Activated B cell treated with CpG ODN at 0.5 μM for 24 hours (primary cell): Measurements from ENCODE around the gene SRGAP1. TPM values are rescaled to one million over a fixed set of nuclear protein-coding genes. Genes with fewer than 3 reads are reported as not detected.

Experiments used
- ATAC-seq: fragments of 200-7000 bp; cut with Tn5 transposase; one replicate; pipeline ENCODE4 v1.10.0; 2021; ENCODE audit warnings: low read depth, mild to moderate bottlenecking, moderate library complexity
- CTCF ChIA-PET: fragments of 350-600 bp; sonication (Branson Sonifier 250); formaldehyde crosslinking; loops from one replicate; lab custom pipeline; 2021; ENCODE audit warnings: antibody characterized with exemption; lab: Charles Lee
- POLR2A ChIA-PET: fragments of 350-600 bp; sonication (Branson Sonifier 250); formaldehyde crosslinking; loops from one replicate; lab custom pipeline; 2021; ENCODE audit warnings: antibody characterized with exemption; lab: Charles Lee
- DNase-seq: peaks from one replicate; pipeline ENCODE4 v3.0.0; 2022
- H3K27ac Mint-ChIP-seq: one replicate; pipeline ENCODE4 v1.8.0; 2020; ENCODE audit warnings: mixed read lengths
- H3K27me3 Mint-ChIP-seq: one replicate; pipeline ENCODE4 v1.8.0; 2021; ENCODE audit warnings: mixed read lengths
- H3K36me3 Mint-ChIP-seq: one replicate; pipeline ENCODE4 v1.8.0; 2021; ENCODE audit warnings: low read depth, mixed read lengths
- H3K4me1 Mint-ChIP-seq: one replicate; pipeline ENCODE4 v1.8.0; 2021; ENCODE audit warnings: mixed read lengths
- H3K4me3 Mint-ChIP-seq: one replicate; pipeline ENCODE4 v1.8.0; 2020; ENCODE audit warnings: mild to moderate bottlenecking, mixed read lengths
- H3K9me3 Mint-ChIP-seq: one replicate; pipeline ENCODE4 v1.8.0; 2020; ENCODE audit warnings: mixed read lengths
- CTCF ChIP-seq: fragments of 200-600 bp; IDR thresholded peaks from one replicate; pipeline ENCODE4 v1.8.0; 2022; ENCODE audit warnings: antibody characterized with exemption, mild to moderate bottlenecking
- intact Hi-C: fragments of 100-400 bp; cut with micrococcal nuclease; formaldehyde crosslinking; loops from one replicate; pipeline ENCODE4 v1.15.1; 2024
- total RNA-seq: library from RNA; stranded (reverse); gene quantifications from 2 replicates; pipeline ENCODE4 v1.2.3, GENCODE V29; 2022

SRGAP1 gene
- total RNA-seq, 1 donor from 2014 or later: 1.1 TPM

GRCh38 chr12:63917864-63918799 is 73.6 kb downstream of the SRGAP1 start:
- intact Hi-C loops: no loop called here
- H3K4me3 Mint-ChIP-seq: no peak overlapping the region
- no peaks in the 10 kb centered on the region for H3K36me3 Mint-ChIP-seq
- POLR2A ChIA-PET: no interaction called here
- H3K27me3 Mint-ChIP-seq: no peaks in the 10 kb centered on the region
- no peak for ATAC-seq
- CTCF ChIA-PET: interaction anchor here (0.7 kb wide), 1 partner anchor 22 kb away, joined by 4 read pairs; no protein-coding TSS in a partner anchor
- no peaks in the 10 kb centered on the region for H3K4me1 Mint-ChIP-seq
- H3K27ac Mint-ChIP-seq: no peak overlapping the region
- DNase-seq: no peak
- TF ChIP-seq CTCF: no peak
- H3K9me3 Mint-ChIP-seq: no peaks in the 10 kb centered on the region

- ChIA-PET POLR2A (no interaction called here), CTCF (no interaction called here)
- Mint-ChIP-seq H3K27ac (no peak overlapping the region), H3K4me1 (no peaks in the 10 kb centered on the region), H3K4me3 (no peak overlapping the region), H3K9me3 (no peaks in the 10 kb centered on the region), H3K27me3 (no peaks in the 10 kb centered on the region), H3K36me3 (no peaks in the 10 kb centered on the region)
- ATAC-seq: no peak
- no peak for DNase-seq
- no peak for TF ChIP-seq CTCF
- intact Hi-C loops: no loop called here
Measured at GRCh38 chr12:63918800-63919300, 74.3 kb downstream of the SRGAP1 start.

- Mint-ChIP-seq H3K27me3 (no peaks in the 10 kb centered on the region), H3K4me1 (no peaks in the 10 kb centered on the region), H3K4me3 (no peak overlapping the region), H3K27ac (no peak overlapping the region), H3K36me3 (no peaks in the 10 kb centered on the region), H3K9me3 (no peaks in the 10 kb centered on the region)
- no peak for TF ChIP-seq CTCF
- intact Hi-C loops: no loop called here
- ChIA-PET CTCF (no interaction called here), POLR2A (no interaction called here)
- DNase-seq (no peak), ATAC-seq (no peak)
Measured at GRCh38 chr12:63919756-63920155, 75.3 kb downstream of the SRGAP1 start.

GRCh38 chr12:63921157-63921556 is 76.7 kb downstream of the SRGAP1 start:
- POLR2A ChIA-PET: no interaction called here

More at GRCh38 chr12:63921157-63921556, 76.7 kb downstream of the SRGAP1 start:
- Mint-ChIP-seq H3K36me3 (no peaks in the 10 kb centered on the region), H3K4me1 (no peaks in the 10 kb centered on the region), H3K4me3 (no peak overlapping the region), H3K27me3 (no peaks in the 10 kb centered on the region), H3K27ac (no peak overlapping the region), H3K9me3 (no peaks in the 10 kb centered on the region)
- DNase-seq (no peak), ATAC-seq (no peak)
- no peak for TF ChIP-seq CTCF
- intact Hi-C loops: no loop called here
- CTCF ChIA-PET: no interaction called here
